GM08714 (cell line): Measurements from ENCODE around the gene NSMCE3.

Source experiments
- H3K4me3 ChIP-seq: fragments of 200-500 bp; sonication (Bioruptor generic); 2 replicates; pipeline ENCODE4 v1.5.1; 2014; ENCODE audit warnings: mild to moderate bottlenecking, low read length, inconsistent platforms
- ZNF274 ChIP-seq: IDR thresholded peaks from 2 replicates; pipeline ENCODE4 v1.6.1; 2012; ENCODE audit warnings: mild to moderate bottlenecking, low read depth, low read length

Gene NSMCE3

DNA sequence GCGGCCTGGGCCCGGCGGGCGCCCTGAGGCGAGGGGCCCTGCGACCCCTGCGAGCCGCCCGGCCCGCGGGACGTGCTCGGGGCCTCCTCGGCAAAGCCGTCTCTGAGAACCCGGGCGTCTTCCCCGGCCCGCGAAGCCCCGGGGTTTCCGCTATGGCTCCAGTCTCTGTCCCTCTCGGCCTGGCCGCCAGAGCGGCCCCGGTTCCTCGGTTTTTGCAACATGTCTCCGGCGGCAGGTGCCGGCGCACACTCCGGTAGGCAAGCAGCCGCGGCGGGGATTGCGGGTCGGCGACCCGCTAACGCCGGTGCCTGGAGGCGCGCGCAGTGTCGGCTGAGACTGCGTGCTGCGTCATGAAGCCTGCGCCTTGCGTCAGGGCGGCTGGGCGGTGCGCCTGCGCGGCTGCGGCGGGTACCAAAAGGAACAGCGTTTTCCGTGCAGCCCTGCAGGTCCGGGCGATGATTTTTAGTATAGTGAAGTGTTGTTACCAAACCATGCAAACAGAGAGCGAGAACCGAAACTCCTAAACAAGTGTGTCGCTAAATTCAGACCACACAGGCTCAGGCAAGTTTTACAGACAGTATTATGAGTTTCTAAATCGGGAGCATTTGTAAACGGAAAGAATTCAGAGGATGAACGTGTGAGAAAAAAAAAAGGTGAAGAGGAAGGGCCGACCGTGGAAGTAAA is at the start of gene NSMCE3:
Gene NSMCE3, minus strand, starts transcription at position 338 of the 684 bp plus-strand sequence. Its CDS starts 117 bp downstream, at position 221.
- peak within 1 kb of the TSS; percentile 81 for H3K4me3 ChIP-seq
- TF ChIP-seq ZNF274, result no peak

GRCh38 chr15:29316422-29316821 is 46.8 kb upstream of the NSMCE3 start:
- no peak overlapping the region for H3K4me3 ChIP-seq
- TF ChIP-seq ZNF274, result no peak

DNA sequence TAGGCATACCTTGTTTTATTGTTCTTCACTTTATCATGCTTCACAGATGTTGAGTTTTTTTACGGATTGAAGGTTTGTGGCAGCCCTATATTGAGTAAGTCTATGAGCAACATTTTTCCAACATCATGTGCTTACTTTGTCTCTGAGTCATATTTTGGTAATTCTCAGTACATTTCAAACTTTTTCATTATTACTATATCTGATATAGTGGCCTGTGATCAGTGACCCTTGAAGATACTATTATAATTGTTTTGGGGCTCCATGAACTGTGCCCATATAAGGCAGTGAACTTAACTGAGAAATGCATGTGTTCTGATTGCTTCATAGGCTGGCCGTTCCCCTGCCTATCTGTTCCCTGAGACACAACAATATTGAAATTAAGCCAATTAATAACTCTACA is 42.8 kb upstream of the NSMCE3 start:
- no peak overlapping the region for H3K4me3 ChIP-seq
- no peak for TF ChIP-seq ZNF274

GRCh38 chr15:29311696-29312095 is 42.1 kb upstream of the NSMCE3 start:
- H3K4me3 ChIP-seq, result no peak overlapping the region
- no peak for TF ChIP-seq ZNF274

DNA sequence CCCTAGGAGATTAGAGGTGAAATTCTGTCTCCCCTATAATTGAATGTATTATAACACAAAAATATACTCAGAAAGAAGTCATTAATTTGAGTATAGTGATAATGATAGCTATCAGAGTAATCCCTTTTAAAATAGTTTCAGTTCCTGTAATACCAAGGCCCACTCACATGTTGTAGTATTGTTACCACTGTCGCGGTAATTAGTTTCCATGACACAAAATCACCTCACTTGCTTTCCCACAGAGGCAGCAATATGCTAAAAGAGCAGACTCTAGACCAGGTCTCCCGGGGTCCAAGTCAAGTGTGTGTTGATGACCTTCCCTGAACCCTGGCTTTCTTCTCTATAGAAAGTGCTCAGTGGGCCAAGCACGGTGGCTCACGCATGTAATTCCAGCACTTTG is 39.5 kb upstream of the NSMCE3 start:
- no peak for TF ChIP-seq ZNF274
- no peak overlapping the region for H3K4me3 ChIP-seq

DNA sequence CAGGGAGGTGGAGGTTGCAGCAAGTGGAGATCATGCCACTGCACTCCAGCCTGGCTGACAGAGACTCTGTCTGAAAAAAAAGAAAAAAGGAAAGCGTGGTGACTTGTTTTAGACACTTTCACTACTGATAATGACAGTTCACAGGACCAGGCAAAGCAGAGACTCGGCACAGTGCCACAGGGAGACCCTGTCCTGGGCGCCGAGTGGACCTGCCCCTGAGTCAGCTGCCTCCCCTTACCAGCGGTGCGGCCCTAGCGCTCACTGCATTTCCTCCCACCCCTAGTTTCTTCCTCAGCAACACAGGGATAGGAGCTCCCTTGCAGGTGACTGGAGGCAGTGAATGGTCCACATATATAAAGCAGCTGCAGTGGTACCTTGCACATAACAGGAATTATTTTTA is 38.7 kb upstream of the NSMCE3 start:
- H3K4me3 ChIP-seq, result no peak overlapping the region
- no peak for TF ChIP-seq ZNF274

GRCh38 chr15:29305556-29305955 is 35.9 kb upstream of the NSMCE3 start:
- H3K4me3 ChIP-seq, result no peak overlapping the region
- no peak for TF ChIP-seq ZNF274

DNA sequence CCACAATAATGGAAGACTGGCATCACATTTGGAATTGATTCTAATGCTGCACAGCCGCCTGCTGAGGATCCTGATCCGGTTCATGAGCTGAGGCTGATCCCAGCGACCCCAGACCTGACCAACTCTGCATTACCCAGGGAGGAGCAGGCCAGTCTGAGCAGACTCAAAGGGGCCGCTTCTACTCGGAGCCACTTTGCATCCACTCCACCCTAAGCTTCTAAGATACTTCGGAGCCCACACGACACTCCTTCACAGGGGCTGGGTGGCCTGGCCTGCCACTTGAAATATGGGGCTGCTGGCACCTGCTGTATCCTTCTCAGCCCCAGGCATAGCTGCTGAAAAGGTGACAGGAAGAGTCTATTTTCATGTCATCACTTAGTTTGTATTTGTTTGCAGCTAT is 33.2 kb upstream of the NSMCE3 start:
- no peak overlapping the region for H3K4me3 ChIP-seq
- no peak for TF ChIP-seq ZNF274

- TF ChIP-seq ZNF274, result no peak
- H3K4me3 ChIP-seq, result no peak overlapping the region
Measured at GRCh38 chr15:29299784-29300183, 30.2 kb upstream of the NSMCE3 start.

DNA sequence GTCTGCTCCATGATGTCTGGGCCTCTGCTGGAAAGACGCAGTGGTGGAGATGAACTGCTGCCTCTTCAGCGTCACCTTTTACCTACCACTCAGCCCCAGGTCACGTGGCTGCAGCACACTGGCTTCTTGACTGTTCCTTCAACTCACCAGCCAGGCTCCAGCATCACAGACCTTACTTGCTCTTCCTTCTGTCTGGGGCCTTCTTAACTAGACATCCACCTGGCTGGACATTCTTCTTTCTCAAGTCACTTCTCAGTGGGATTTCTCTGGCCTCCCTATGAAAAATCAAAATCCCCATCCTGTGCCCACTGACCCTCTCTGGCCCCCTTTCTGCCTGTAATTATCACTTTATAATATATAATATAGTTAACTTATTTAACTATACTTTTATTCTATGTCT is 29.7 kb upstream of the NSMCE3 start:
- no peak for TF ChIP-seq ZNF274
- H3K4me3 ChIP-seq, result no peak overlapping the region

DNA sequence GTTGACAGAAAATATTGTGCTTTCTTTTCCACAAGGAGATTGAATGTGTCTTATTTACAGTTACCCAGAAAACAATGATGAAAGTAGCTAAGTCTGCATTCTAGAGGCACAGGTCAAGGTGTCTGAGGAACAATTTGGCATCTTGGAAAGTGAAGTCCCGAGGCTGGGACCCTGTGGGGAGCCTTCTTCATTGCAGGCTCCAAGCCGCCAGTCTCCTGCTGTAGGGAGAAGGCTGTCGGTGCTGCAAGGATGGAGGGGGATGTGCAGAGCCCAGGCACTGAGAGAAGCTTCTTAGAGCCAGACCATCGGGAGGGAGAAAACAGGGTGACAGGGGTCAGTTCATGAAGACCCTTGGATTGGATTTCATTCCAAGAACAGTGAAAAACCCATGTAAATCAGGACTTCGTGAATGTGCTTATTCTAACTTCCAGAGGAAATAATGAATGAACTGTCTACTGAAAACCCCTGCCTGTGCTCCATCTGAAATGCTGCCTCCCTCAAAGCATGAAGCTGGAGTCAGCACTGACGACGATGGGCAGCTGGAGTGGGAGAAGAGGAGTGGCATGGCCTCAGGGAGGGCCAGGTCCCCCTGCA is 25.2 kb upstream of the NSMCE3 start:
- no peak for TF ChIP-seq ZNF274
- H3K4me3 ChIP-seq, result no peak overlapping the region

- no peak for TF ChIP-seq ZNF274
- H3K4me3 ChIP-seq, result no peak overlapping the region
Measured at GRCh38 chr15:29291067-29291845, 21.6 kb upstream of the NSMCE3 start.

DNA sequence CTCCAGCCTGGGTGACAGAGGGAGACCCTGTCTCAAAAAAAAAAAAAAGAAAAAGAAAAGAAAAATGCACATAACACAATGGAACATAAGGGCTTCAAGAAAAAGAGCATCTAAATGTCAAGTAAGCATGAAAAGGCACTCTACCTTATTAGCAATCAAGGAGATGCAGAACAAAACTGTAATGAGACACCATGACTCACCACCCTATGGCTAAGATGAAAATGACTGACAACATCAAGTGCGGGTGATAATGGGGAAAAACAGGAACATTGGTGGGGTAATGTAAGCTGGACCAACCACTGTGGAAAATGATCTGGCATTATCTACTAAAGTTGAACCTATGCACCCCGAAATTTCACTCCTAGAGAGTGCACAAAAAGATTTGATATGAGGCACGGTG is 19.6 kb upstream of the NSMCE3 start:
- H3K4me3 ChIP-seq, result no peak overlapping the region
- no peak for TF ChIP-seq ZNF274

DNA sequence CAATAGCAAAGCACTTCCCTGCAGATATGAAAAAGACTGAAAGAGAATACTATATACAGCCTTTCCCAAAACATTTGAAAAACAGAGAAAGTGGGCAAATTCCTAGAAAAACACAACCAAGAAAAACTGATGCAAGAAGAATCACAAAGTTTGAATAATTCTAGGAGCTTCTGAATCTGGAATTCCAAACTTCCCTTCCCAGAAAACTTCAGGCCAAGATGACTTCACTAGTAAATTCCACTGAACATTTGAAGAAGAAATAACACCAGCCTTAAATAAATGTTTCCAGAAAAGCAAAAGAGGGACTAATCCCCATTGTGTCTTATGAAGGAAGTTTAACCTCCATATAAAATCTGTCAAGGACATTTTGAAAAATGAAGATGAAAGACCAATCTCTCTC is 15.8 kb upstream of the NSMCE3 start:
- no peak for TF ChIP-seq ZNF274
- no peak overlapping the region for H3K4me3 ChIP-seq

- no peak for TF ChIP-seq ZNF274
- no peak overlapping the region for H3K4me3 ChIP-seq
Measured at GRCh38 chr15:29283381-29283780, 13.8 kb upstream of the NSMCE3 start.

DNA sequence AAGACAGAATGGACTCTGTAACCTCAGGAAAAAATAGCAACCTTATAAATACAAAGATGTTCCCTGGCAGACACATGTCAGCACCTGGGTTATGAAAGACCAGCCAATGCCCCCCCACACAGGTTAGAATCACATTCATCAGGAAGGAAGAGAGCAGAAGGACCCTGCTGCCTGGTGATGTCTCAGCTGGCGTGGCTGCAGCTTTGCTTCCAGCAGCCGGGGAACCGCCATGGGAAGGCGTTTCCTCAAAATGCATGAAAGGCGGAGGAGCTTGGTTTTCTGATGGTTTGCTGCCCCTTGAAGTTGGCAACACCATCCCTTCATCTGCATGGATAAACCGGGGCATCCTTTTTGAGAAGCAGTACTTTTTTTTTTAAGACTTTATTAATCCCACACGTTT is 10.9 kb upstream of the NSMCE3 start:
- no peak for TF ChIP-seq ZNF274

More for the DNA sequence above, 10.9 kb upstream of the NSMCE3 start:
- no peak overlapping the region for H3K4me3 ChIP-seq
